K562 (cell line): ENCODE data around the gene CDC5L. TPM values are rescaled to one million over a fixed set of nuclear protein-coding genes. Genes with fewer than 3 reads are reported as not detected.
A peak's percentile ranks its signal among the peaks of the same experiment; 100 is the strongest.

Source experiments
- ARID1B ChIP-seq: fragments of 450-650 bp; IDR thresholded peaks from 2 replicates; pipeline ENCODE4 v1.6.1; 2016; ENCODE audit warnings: antibody characterized with exemption, mild to moderate bottlenecking, inconsistent platforms
- ARNT ChIP-seq, 2 experiments: fragments of 450-650 bp; IDR thresholded peaks; 2 replicates each; pipeline ENCODE4 v1.6.1; 2016; ENCODE audit warnings: mild to moderate bottlenecking in 1 of 2
- CEBPB ChIP-seq: fragments of 450-650 bp; IDR thresholded peaks from 2 replicates; pipeline ENCODE4 v1.6.1; 2016; ENCODE audit warnings: missing genetic modification characterization, missing compliant biosample characterization
- CXXC5 ChIP-seq: fragments of 250-450 bp; sonication (Bioruptor Pico); IDR thresholded peaks from 2 replicates; pipeline ENCODE4 v1.8.0; 2022; ENCODE audit warnings: inconsistent platforms, mild to moderate bottlenecking, moderate library complexity
- E4F1 ChIP-seq: fragments of 250-450 bp; sonication (Bioruptor Pico); IDR thresholded peaks from 2 replicates; pipeline ENCODE4 v1.5.0; 2021; ENCODE audit warnings: mild to moderate bottlenecking, borderline replicate concordance
- MTA1 ChIP-seq: fragments of 450-650 bp; IDR thresholded peaks from 2 replicates; pipeline ENCODE4 v1.6.1; 2017; ENCODE audit warnings: borderline replicate concordance
- NFIC ChIP-seq: fragments of 450-650 bp; IDR thresholded peaks from 2 replicates; pipeline ENCODE4 v1.6.1; 2017; ENCODE audit warnings: mild to moderate bottlenecking, inconsistent platforms
- NFRKB ChIP-seq: fragments of 450-650 bp; IDR thresholded peaks from 2 replicates; pipeline ENCODE4 v1.6.1; 2016; ENCODE audit warnings: low read depth
- PHF21A ChIP-seq: fragments of 450-650 bp; IDR thresholded peaks from 2 replicates; pipeline ENCODE4 v1.6.1; 2017; ENCODE audit warnings: low read depth, borderline replicate concordance
- SIX5 ChIP-seq, 2 experiments: IDR thresholded peaks; 2 replicates each; pipeline ENCODE4 v1.6.1; 2011; ENCODE audit warnings: low read length in 2 of 2, borderline replicate concordance in 1 of 2, low read depth in 1 of 2, mild to moderate bottlenecking in 1 of 2, moderate library complexity in 1 of 2; ENCODE audit not compliant: insufficient read depth in 1 of 2
- SMARCC2 ChIP-seq: fragments of 450-650 bp; IDR thresholded peaks from 2 replicates; pipeline ENCODE4 v1.6.1; 2017; ENCODE audit warnings: antibody characterized with exemption, moderate library complexity, mild to moderate bottlenecking, low read depth
- SOX6 ChIP-seq: fragments of 450-650 bp; IDR thresholded peaks from 2 replicates; pipeline ENCODE4 v1.6.1; 2014; ENCODE audit warnings: mild to moderate bottlenecking
- TEAD2 ChIP-seq: fragments of 450-650 bp; IDR thresholded peaks from 2 replicates; pipeline ENCODE4 v1.6.1; 2016; ENCODE audit warnings: missing genetic modification characterization, control low read depth, missing compliant biosample characterization
- TOE1 ChIP-seq, 2 experiments: fragments of 450-650 bp in 1 of 2; sonication (generic) in 1 of 2; formaldehyde crosslinking in 1 of 2; IDR thresholded peaks; 2 replicates each; pipeline versions ENCODE4 v1.7.1 to v1.8.0; 2016 to 2022; ENCODE audit warnings: borderline replicate concordance in 2 of 2, mild to moderate bottlenecking in 2 of 2, antibody characterized with exemption in 1 of 2, inconsistent platforms in 1 of 2, low read depth in 1 of 2, missing genetic modification reagents in 1 of 2, moderate library complexity in 1 of 2
- ZNF398 ChIP-seq: fragments of 250-450 bp; sonication (Bioruptor Pico); IDR thresholded peaks from 2 replicates; pipeline ENCODE4 v1.8.0; 2021; ENCODE audit warnings: moderate library complexity, mild to moderate bottlenecking, inconsistent platforms
- ZNF609 ChIP-seq: sonication (generic); formaldehyde crosslinking; IDR thresholded peaks from 2 replicates; pipeline ENCODE4 v1.8.1; 2023; ENCODE audit warnings: missing genetic modification reagents, mild to moderate bottlenecking, borderline replicate concordance
- ZNF79 ChIP-seq: fragments of 250-450 bp; sonication (Bioruptor Pico); IDR thresholded peaks from 2 replicates; pipeline ENCODE4 v1.4.0; 2020; ENCODE audit warnings: low read depth, mild to moderate bottlenecking, moderate library complexity
- polyA plus RNA-seq, 8 experiments: library from polyadenylated mRNA; depleted of rRNA in 4 of 8; stranded (reverse) in 5 of 8; unstranded in 3 of 8; fragments of >200 nt; fragmentation: Nextera tagmentation in 2 of 8; fragmentation: Illumina TruSeq in 1 of 8; extraction: Ambion mirVana in 2 of 8; extraction: Trizol in 1 of 8; gene quantifications; 2 replicates each; pipeline versions ENCODE4 v1.2.1 to v1.2.3, GENCODE V29; 2011 to 2014; ENCODE audit warnings: inconsistent platforms in 1 of 8, missing spikeins in 1 of 8
- total RNA-seq, 7 experiments: library from RNA; depleted of rRNA in 6 of 7; stranded (reverse); fragments of >200 nt in 6 of 7; fragmentation: Illumina TruSeq in 2 of 7; extraction: Trizol in 2 of 7; gene quantifications; 2 replicates each; pipeline versions ENCODE4 v1.2.1 to v1.2.3, GENCODE V29; 2011 to 2021; ENCODE audit warnings: low replicate concordance in 1 of 7
- TF ChIP-seq, protein P1 (sequence below): fragments of 250-450 bp; sonication (Bioruptor Pico); IDR thresholded peaks from 2 replicates; pipeline ENCODE4 v1.5.0; 2020; ENCODE audit warnings: mild to moderate bottlenecking

CDC5L gene
- total and polyA plus RNA-seq, 9 of the 15 experiments (the other 6 are each of a cell fraction or from before 2014, with no cell fraction given), result 22.3 to 44.2 (median 30.8) TPM

GRCh38 chr6:44386929-44387345 lies 569 bp upstream of the CDC5L start (continued):
- TF ChIP-seq E4F1 (no peak), NFRKB (no peak), SOX6 (peak; percentile 41), CEBPB (peak; percentile 84), SMARCC2 (peak; percentile 56), SIX5 (IDR thresholded peaks at IDR 0.05; ENCODE audit: borderline replicate concordance in 1 of 2, insufficient read depth in 1 of 2, low read depth in 1 of 2, low read length in 2 of 2) (no peak), ZNF609 (peak; percentile 74; the same call in 1 of the 2 replicates), ARID1B (0 out of 2 replicates have a peak, but pooled peaks have one; percentile 15), ARNT (IDR thresholded peaks at IDR 0.05) (0 out of 4 replicates have a peak, but pooled peaks of 1 of the 2 experiments have one; percentile 23), TEAD2 (peak; percentile 67), TOE1 (IDR thresholded peaks at IDR 0.05; ENCODE audit: borderline replicate concordance) (no peak), TOE1 (CRISPR knock-in tag; IDR thresholded peaks at IDR 0.05; ENCODE audit: borderline replicate concordance, low read depth) (peak; percentile 75; the same call in 1 of the 2 replicates), PHF21A (no peak), ZNF398 (CRISPR knock-in tag) (no peak), CXXC5 (no peak), ZNF79 (CRISPR knock-in tag) (no peak), NFIC (no peak), MTA1 (0 out of 2 replicates have a peak, but pooled peaks have one; percentile 29)
- TF ChIP-seq, protein P1, sequence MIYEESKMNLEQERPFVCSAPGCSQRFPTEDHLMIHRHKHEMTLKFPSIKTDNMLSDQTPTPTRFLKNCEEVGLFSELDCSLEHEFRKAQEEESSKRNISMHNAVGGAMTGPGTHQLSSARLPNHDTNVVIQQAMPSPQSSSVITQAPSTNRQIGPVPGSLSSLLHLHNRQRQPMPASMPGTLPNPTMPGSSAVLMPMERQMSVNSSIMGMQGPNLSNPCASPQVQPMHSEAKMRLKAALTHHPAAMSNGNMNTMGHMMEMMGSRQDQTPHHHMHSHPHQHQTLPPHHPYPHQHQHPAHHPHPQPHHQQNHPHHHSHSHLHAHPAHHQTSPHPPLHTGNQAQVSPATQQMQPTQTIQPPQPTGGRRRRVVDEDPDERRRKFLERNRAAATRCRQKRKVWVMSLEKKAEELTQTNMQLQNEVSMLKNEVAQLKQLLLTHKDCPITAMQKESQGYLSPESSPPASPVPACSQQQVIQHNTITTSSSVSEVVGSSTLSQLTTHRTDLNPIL, result no peak
